ENCODE data around the gene GPC6. TPM values are rescaled to one million over a fixed set of nuclear protein-coding genes. Genes with fewer than 3 reads are reported as not detected.

GPC6 gene
- polyA plus RNA-seq, 1 donor (not counting 4 experiments of a cell fraction or from before 2014, with no cell fraction given) = 0.42 TPM

- Histone ChIP-seq H3K27me3 (ENCODE audit: control insufficient read depth, extremely low read depth, insufficient read depth, low read length) (no peaks in the 10 kb centered on the region), H3K4me1 (ENCODE audit: control insufficient read depth, extremely low read depth, insufficient read depth, low read length) (no peaks in the 10 kb centered on the region), H3K36me3 (ENCODE audit: control insufficient read depth in 2 of 2, extremely low read depth in 1 of 2, insufficient read depth in 2 of 2, low read length in 2 of 2) (no peaks in the 10 kb centered on the region), H3K27ac (ENCODE audit: control insufficient read depth, insufficient read depth, low read length) (no peak overlapping the region), H3K4me2 (ENCODE audit: control insufficient read depth, extremely low read depth, insufficient read depth, low read depth, low read length) (no peak overlapping the region), H3K4me3 (ENCODE audit: control insufficient read depth in 2 of 3, extremely low read depth in 1 of 3, insufficient read depth in 2 of 3, low read depth in 1 of 3, low read length in 3 of 3) (no peak overlapping the region), H3K9me1 (ENCODE audit: control insufficient read depth, extremely low read depth, insufficient read depth, low read length) (no peaks in the 10 kb centered on the region), H3K9ac (ENCODE audit: control insufficient read depth, extremely low read depth, insufficient read depth, low read length) (no peak overlapping the region), H2AFZ (ENCODE audit: control insufficient read depth, low read length) (no peak overlapping the region), H4K20me1 (ENCODE audit: control insufficient read depth, extremely low read depth, insufficient read depth, low read length) (no peaks in the 10 kb centered on the region), H3K79me2 (ENCODE audit: control insufficient read depth, insufficient read depth, low read length) (no peaks in the 10 kb centered on the region), H3K9me3 (ENCODE audit: control insufficient read depth, low read depth, low read length) (no peaks in the 10 kb centered on the region)
- no peak for DNase-seq (ENCODE audit: low read depth, low spot score)
- no peak for FAIRE-seq
- TF ChIP-seq EZH2 (IDR thresholded peaks at IDR 0.05; ENCODE audit: low read length) = no peak
- TF ChIP-seq, protein P1, sequence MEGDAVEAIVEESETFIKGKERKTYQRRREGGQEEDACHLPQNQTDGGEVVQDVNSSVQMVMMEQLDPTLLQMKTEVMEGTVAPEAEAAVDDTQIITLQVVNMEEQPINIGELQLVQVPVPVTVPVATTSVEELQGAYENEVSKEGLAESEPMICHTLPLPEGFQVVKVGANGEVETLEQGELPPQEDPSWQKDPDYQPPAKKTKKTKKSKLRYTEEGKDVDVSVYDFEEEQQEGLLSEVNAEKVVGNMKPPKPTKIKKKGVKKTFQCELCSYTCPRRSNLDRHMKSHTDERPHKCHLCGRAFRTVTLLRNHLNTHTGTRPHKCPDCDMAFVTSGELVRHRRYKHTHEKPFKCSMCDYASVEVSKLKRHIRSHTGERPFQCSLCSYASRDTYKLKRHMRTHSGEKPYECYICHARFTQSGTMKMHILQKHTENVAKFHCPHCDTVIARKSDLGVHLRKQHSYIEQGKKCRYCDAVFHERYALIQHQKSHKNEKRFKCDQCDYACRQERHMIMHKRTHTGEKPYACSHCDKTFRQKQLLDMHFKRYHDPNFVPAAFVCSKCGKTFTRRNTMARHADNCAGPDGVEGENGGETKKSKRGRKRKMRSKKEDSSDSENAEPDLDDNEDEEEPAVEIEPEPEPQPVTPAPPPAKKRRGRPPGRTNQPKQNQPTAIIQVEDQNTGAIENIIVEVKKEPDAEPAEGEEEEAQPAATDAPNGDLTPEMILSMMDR (optimal IDR thresholded peaks at IDR 0.05 in 1 of 3, IDR thresholded peaks at IDR 0.05 in 1 of 3, conservative IDR thresholded peaks at IDR 0.05 in 1 of 3; ENCODE audit: extremely low read depth in 1 of 3, insufficient read depth in 2 of 3, low read length in 3 of 3) = no peak
- dilution Hi-C loops (cut with MboI; ENCODE audit: extremely low pct_ligation_motif_present, low sequenced_read_pairs) = no loop called here
Observed at GRCh38 chr13:94382517-94382916, 1155.9 kb downstream of the GPC6 start.

DNA sequence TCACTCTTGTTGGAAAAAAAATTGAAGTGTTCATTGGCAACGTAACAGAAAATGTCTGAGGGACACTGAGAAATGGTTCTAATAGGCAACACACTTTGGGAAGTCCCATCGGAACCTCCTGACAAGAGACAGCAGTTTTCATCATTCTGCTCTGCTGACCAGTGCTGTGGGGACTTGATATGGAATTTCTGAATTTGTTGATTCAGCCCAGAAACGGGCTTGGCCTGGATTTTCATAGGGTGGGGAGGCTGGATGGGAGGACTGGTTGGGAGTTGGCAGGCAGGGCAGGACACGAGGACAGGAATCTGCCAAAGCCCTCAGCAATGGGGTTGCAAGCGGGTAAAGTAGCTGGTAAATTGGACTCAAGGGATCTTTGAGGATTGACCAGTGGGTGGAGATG lies 1156.4 kb downstream of the GPC6 start:
- FAIRE-seq (no peak), DNase-seq (ENCODE audit: low read depth, low spot score) (no peak)
- no peaks in the 10 kb centered on the region for H3K79me2 ChIP-seq (ENCODE audit: control insufficient read depth, insufficient read depth, low read length)
- H2AFZ ChIP-seq (ENCODE audit: control insufficient read depth, low read length) = no peak overlapping the region
- dilution Hi-C loops (cut with MboI; ENCODE audit: extremely low pct_ligation_motif_present, low sequenced_read_pairs) = no loop called here
- no peak overlapping the region for H3K4me2 ChIP-seq (ENCODE audit: control insufficient read depth, extremely low read depth, insufficient read depth, low read depth, low read length)
- H4K20me1 ChIP-seq (ENCODE audit: control insufficient read depth, extremely low read depth, insufficient read depth, low read length) = no peaks in the 10 kb centered on the region
- no peaks in the 10 kb centered on the region for H3K27me3 ChIP-seq (ENCODE audit: control insufficient read depth, extremely low read depth, insufficient read depth, low read length)
- H3K27ac ChIP-seq (ENCODE audit: control insufficient read depth, insufficient read depth, low read length) = no peak overlapping the region
- no peaks in the 10 kb centered on the region for H3K4me1 ChIP-seq (ENCODE audit: control insufficient read depth, extremely low read depth, insufficient read depth, low read length)
- H3K9me1 ChIP-seq (ENCODE audit: control insufficient read depth, extremely low read depth, insufficient read depth, low read length) = no peaks in the 10 kb centered on the region
- TF ChIP-seq EZH2 (IDR thresholded peaks at IDR 0.05; ENCODE audit: low read length) = no peak
- TF ChIP-seq, protein P1 (optimal IDR thresholded peaks at IDR 0.05 in 1 of 3, IDR thresholded peaks at IDR 0.05 in 1 of 3, conservative IDR thresholded peaks at IDR 0.05 in 1 of 3; ENCODE audit: extremely low read depth in 1 of 3, insufficient read depth in 2 of 3, low read length in 3 of 3) = no peak
- no peaks in the 10 kb centered on the region for H3K9me3 ChIP-seq (ENCODE audit: control insufficient read depth, low read depth, low read length)
- no peak overlapping the region for H3K4me3 ChIP-seq (ENCODE audit: control insufficient read depth in 2 of 3, extremely low read depth in 1 of 3, insufficient read depth in 2 of 3, low read depth in 1 of 3, low read length in 3 of 3)
- no peaks in the 10 kb centered on the region for H3K36me3 ChIP-seq (ENCODE audit: control insufficient read depth in 2 of 2, extremely low read depth in 1 of 2, insufficient read depth in 2 of 2, low read length in 2 of 2)
- no peak overlapping the region for H3K9ac ChIP-seq (ENCODE audit: control insufficient read depth, extremely low read depth, insufficient read depth, low read length)

All from keratinocyte (primary cell).